Keratinocyte (primary cell): Measurements from ENCODE around the gene AMN. TPM values are rescaled to one million over a fixed set of nuclear protein-coding genes. Genes with fewer than 3 reads are reported as not detected.

Source experiments
- DNase-seq: peaks from one replicate; pipeline ENCODE4 v3.0.0-alpha.2; 2011; ENCODE audit warnings: low read depth, missing footprints, low spot score
- FAIRE-seq: peaks from 2 replicates; lab custom pipeline; 2011; peaks lifted over from hg19 to GRCh38; lab: Jason Lieb, UNC
- H2AFZ ChIP-seq: 2 replicates; pipeline ENCODE4 v1.6.0; 2012; ENCODE audit warnings: low read length, control low read depth, inconsistent platforms; ENCODE audit not compliant: control insufficient read depth
- H3K27ac ChIP-seq: 2 replicates; pipeline ENCODE4 v1.5.1; 2011; ENCODE audit warnings: low read length; ENCODE audit not compliant: control insufficient read depth, insufficient read depth
- H3K27me3 ChIP-seq: 3 replicates; pipeline ENCODE4 v1.6.0; 2011; ENCODE audit warnings: low read length; ENCODE audit not compliant: control insufficient read depth, insufficient read depth; ENCODE audit errors: extremely low read depth
- H3K36me3 ChIP-seq, 2 experiments: 2 replicates in 1 of 2; 3 replicates in 1 of 2; pipeline ENCODE4 v1.5.1; 2011; ENCODE audit warnings: low read length in 2 of 2, mild to moderate bottlenecking in 1 of 2; ENCODE audit not compliant: control insufficient read depth in 2 of 2, insufficient read depth in 2 of 2; ENCODE audit errors: extremely low read depth in 1 of 2
- H3K4me1 ChIP-seq: 3 replicates; pipeline ENCODE4 v1.5.1; 2011; ENCODE audit warnings: low read length; ENCODE audit not compliant: control insufficient read depth, insufficient read depth; ENCODE audit errors: extremely low read depth
- H3K4me2 ChIP-seq: 3 replicates; pipeline ENCODE4 v1.6.0; 2011; ENCODE audit warnings: low read depth, low read length; ENCODE audit not compliant: control insufficient read depth, insufficient read depth; ENCODE audit errors: extremely low read depth
- H3K4me3 ChIP-seq, 3 experiments: fragments of 200-600 bp in 1 of 3; sonication (generic) in 1 of 3; 2 replicates in 2 of 3; 3 replicates in 1 of 3; pipeline ENCODE4 v1.5.1; 2011 to 2016; ENCODE audit warnings: low read length in 3 of 3, mild to moderate bottlenecking in 3 of 3, control low read depth in 2 of 3, inconsistent platforms in 1 of 3, low read depth in 1 of 3, mixed read lengths in 1 of 3, mixed run types in 1 of 3, moderate library complexity in 1 of 3; ENCODE audit not compliant: control insufficient read depth in 2 of 3, insufficient read depth in 2 of 3; ENCODE audit errors: extremely low read depth in 1 of 3
- H3K79me2 ChIP-seq: 2 replicates; pipeline ENCODE4 v1.6.0; 2012; ENCODE audit warnings: low read length; ENCODE audit not compliant: control insufficient read depth, insufficient read depth
- H3K9ac ChIP-seq: 3 replicates; pipeline ENCODE4 v1.6.0; 2011; ENCODE audit warnings: low read length; ENCODE audit not compliant: control insufficient read depth, insufficient read depth; ENCODE audit errors: extremely low read depth
- H3K9me1 ChIP-seq: 3 replicates; pipeline ENCODE4 v1.6.0; 2011; ENCODE audit warnings: low read length; ENCODE audit not compliant: control insufficient read depth, insufficient read depth; ENCODE audit errors: extremely low read depth
- H3K9me3 ChIP-seq: 2 replicates; pipeline ENCODE4 v1.5.1; 2012; ENCODE audit warnings: low read depth, low read length; ENCODE audit not compliant: control insufficient read depth
- H4K20me1 ChIP-seq: 3 replicates; pipeline ENCODE4 v1.6.0; 2011; ENCODE audit warnings: low read length; ENCODE audit not compliant: control insufficient read depth, insufficient read depth; ENCODE audit errors: extremely low read depth
- EZH2 ChIP-seq: IDR thresholded peaks from one replicate; pipeline ENCODE4 v1.6.1; 2012; ENCODE audit warnings: inconsistent platforms, mild to moderate bottlenecking, low read length, moderate library complexity
- dilution Hi-C: fragments of 300-500 bp; cut with MboI; formaldehyde crosslinking; loops from one replicate; pipeline ENCODE4 v1.7.0; 2020; ENCODE audit warnings: low sequenced_read_pairs; ENCODE audit not compliant: extremely low pct_ligation_motif_present
- polyA plus RNA-seq, 5 experiments: library from polyadenylated mRNA; depleted of rRNA in 3 of 5; stranded (reverse) in 3 of 5; stranded (forward) in 1 of 5; unstranded in 1 of 5; fragments of >200 nt; gene quantifications; 1 replicate in 1 of 5; 2 replicates in 3 of 5; 3 replicates in 1 of 5; pipeline versions ENCODE4 v1.2.1 to v1.2.3, GENCODE V29; 2011 to 2012; ENCODE audit warnings: missing spikeins in 2 of 5, low read depth in 1 of 5, low replicate concordance in 1 of 5
- TF ChIP-seq, protein P1 (sequence below), 3 experiments: IDR thresholded peaks in 1 of 3; conservative IDR thresholded peaks in 1 of 3; optimal IDR thresholded peaks in 1 of 3; 2 replicates in 2 of 3; 3 replicates in 1 of 3; pipeline versions ENCODE3 to v1.5.1; 2011; ENCODE audit warnings: low read length in 3 of 3, mild to moderate bottlenecking in 3 of 3, moderate library complexity in 2 of 3, control low read depth in 1 of 3, inconsistent platforms in 1 of 3; ENCODE audit not compliant: insufficient read depth in 2 of 3; ENCODE audit errors: extremely low read depth in 1 of 3

AMN gene
- polyA plus RNA-seq, 1 donor (not counting 4 experiments of a cell fraction or from before 2014, with no cell fraction given): 0.22 TPM

DNA sequence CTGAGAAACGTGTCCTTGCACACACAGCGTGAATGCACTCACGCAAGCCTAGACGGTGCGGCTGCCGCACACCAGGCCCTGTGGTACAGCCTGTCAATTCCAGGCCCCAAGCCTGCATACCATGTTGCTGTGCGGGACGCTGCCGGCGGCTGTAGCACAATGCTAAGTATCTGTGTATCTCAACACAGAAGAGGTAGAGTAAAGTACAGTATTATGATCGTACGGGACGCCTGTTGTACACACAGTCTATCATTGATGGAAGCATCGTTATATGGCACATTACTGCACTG, 45.0 kb downstream of the AMN start:
- DNase-seq: no peak
- dilution Hi-C loops: no loop called here
- FAIRE-seq: no peak
- Histone ChIP-seq H3K27me3 (no peaks in the 10 kb centered on the region), H3K4me3 (no peak overlapping the region), H3K4me2 (no peak overlapping the region), H3K9me3 (no peaks in the 10 kb centered on the region), H2AFZ (no peak overlapping the region), H3K9ac (no peak overlapping the region), H3K27ac (no peak overlapping the region), H3K79me2 (no peaks in the 10 kb centered on the region), H3K36me3 (peaks cover 44 to 60% of the 10 kb centered on the region in 2 experiments), H3K9me1 (no peaks in the 10 kb centered on the region), H3K4me1 (no peaks in the 10 kb centered on the region), H4K20me1 (no peaks in the 10 kb centered on the region)
- TF ChIP-seq, protein P1, sequence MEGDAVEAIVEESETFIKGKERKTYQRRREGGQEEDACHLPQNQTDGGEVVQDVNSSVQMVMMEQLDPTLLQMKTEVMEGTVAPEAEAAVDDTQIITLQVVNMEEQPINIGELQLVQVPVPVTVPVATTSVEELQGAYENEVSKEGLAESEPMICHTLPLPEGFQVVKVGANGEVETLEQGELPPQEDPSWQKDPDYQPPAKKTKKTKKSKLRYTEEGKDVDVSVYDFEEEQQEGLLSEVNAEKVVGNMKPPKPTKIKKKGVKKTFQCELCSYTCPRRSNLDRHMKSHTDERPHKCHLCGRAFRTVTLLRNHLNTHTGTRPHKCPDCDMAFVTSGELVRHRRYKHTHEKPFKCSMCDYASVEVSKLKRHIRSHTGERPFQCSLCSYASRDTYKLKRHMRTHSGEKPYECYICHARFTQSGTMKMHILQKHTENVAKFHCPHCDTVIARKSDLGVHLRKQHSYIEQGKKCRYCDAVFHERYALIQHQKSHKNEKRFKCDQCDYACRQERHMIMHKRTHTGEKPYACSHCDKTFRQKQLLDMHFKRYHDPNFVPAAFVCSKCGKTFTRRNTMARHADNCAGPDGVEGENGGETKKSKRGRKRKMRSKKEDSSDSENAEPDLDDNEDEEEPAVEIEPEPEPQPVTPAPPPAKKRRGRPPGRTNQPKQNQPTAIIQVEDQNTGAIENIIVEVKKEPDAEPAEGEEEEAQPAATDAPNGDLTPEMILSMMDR (optimal IDR thresholded peaks at IDR 0.05 in 1 of 3, IDR thresholded peaks at IDR 0.05 in 1 of 3, conservative IDR thresholded peaks at IDR 0.05 in 1 of 3; ENCODE audit: extremely low read depth in 1 of 3, insufficient read depth in 2 of 3, low read length in 3 of 3): no peak
- no peak for TF ChIP-seq EZH2

DNA sequence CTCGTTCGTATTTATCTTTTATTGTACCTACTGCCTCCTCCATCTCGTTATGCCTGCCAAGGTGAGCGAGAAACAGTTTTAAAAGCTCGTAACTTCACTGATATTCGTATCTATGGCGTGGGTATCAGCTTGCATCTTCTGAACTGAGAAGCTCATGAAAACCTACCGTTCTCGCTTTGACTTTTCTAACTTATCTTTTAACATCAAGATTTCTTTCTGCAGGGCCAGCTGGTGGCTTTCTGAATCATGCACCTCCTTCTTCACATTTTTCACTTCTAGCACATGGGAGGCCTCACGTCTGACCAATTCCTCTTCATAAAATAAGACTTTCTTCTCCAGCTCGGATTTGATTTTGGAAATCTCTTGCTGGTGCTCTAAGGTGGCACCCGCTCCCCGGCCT, 45.8 kb downstream of the AMN start:
- Histone ChIP-seq H4K20me1 (no peaks in the 10 kb centered on the region), H3K36me3 (peaks cover 47 to 62% of the 10 kb centered on the region in 2 experiments), H3K9ac (no peak overlapping the region), H3K4me1 (no peaks in the 10 kb centered on the region), H3K27me3 (no peaks in the 10 kb centered on the region), H3K27ac (no peak overlapping the region), H3K9me3 (no peaks in the 10 kb centered on the region), H3K4me3 (no peak overlapping the region), H2AFZ (no peak overlapping the region), H3K79me2 (no peaks in the 10 kb centered on the region), H3K9me1 (no peaks in the 10 kb centered on the region), H3K4me2 (no peak overlapping the region)
- FAIRE-seq (no peak), DNase-seq (no peak)
- TF ChIP-seq, protein P1 (optimal IDR thresholded peaks at IDR 0.05 in 1 of 3, IDR thresholded peaks at IDR 0.05 in 1 of 3, conservative IDR thresholded peaks at IDR 0.05 in 1 of 3; ENCODE audit: extremely low read depth in 1 of 3, insufficient read depth in 2 of 3, low read length in 3 of 3): no peak
- no peak for TF ChIP-seq EZH2
- dilution Hi-C loops: no loop called here
